ENCODE results near the gene INTS11. TPM values are rescaled to one million over a fixed set of nuclear protein-coding genes. Genes with fewer than 3 reads are reported as not detected.

INTS11 gene
- total and polyA plus RNA-seq, 10 of the 15 experiments (the other 5 are each of a cell fraction or from before 2014, with no cell fraction given) = 2.5 to 117 (median 77.7) TPM

GRCh38 chr1:1295154-1295923, 29.1 kb downstream of the INTS11 start:
- TF ChIP-seq ATF2 (IDR thresholded peaks at IDR 0.05; ENCODE audit: low read length) (no peak), RFX5 (IDR thresholded peaks at IDR 0.05; ENCODE audit: low read depth, low read length) (no peak), ATF7 (IDR thresholded peaks at IDR 0.05; ENCODE audit: low read depth) (no peak), MTA3 (IDR thresholded peaks at IDR 0.05; ENCODE audit: borderline replicate concordance, low read length) (no peak), SREBF2 (IDR thresholded peaks at IDR 0.05; ENCODE audit: low read length) (no peak), CEBPB (IDR thresholded peaks at IDR 0.05; ENCODE audit: borderline replicate concordance in 1 of 2, low read depth in 2 of 2, low read length in 2 of 2) (no peak), RELA (IDR thresholded peaks at IDR 0.05; ENCODE audit: borderline replicate concordance, partially characterized antibody) (no peak), SUPT20H (IDR thresholded peaks at IDR 0.05; ENCODE audit: borderline replicate concordance, control insufficient read depth, low read depth, low read length) (no peak), ZNF24 (IDR thresholded peaks at IDR 0.05) (no peak), NRF1 (conservative IDR thresholded peaks at IDR 0.05; ENCODE audit: low read depth, low read length) (no peak), TARDBP (IDR thresholded peaks at IDR 0.05; ENCODE audit: borderline replicate concordance) (no peak), CHD2 (IDR thresholded peaks at IDR 0.05; ENCODE audit: borderline replicate concordance, low read depth, low read length) (no peak), BCLAF1 (IDR thresholded peaks at IDR 0.05) (no peak), MYC (IDR thresholded peaks at IDR 0.05; ENCODE audit: insufficient read depth, insufficient read length, insufficient replicate concordance, low read length, severe bottlenecking) (no peak), ATF3 (IDR thresholded peaks at IDR 0.05; ENCODE audit: borderline replicate concordance, extremely low read depth, low read depth, low read length) (no peak), SMAD5 (IDR thresholded peaks at IDR 0.05; ENCODE audit: low read depth) (no peak)
- Histone ChIP-seq H2AFZ (ENCODE audit: control insufficient read depth, low read depth, low read length) (no peak overlapping the region), H3K4me1 (ENCODE audit: control insufficient read depth, insufficient read depth, low read length) (no peaks in the 10 kb centered on the region), H3K4me2 (ENCODE audit: control insufficient read depth, insufficient read depth) (no peak overlapping the region), H3K4me3 (no peak overlapping the region), H3K27ac (ENCODE audit: control insufficient read depth, insufficient read depth) (no peak overlapping the region), H3K36me3 (ENCODE audit: control insufficient read depth in 2 of 2, insufficient read depth in 2 of 2, low read length in 1 of 2) (no peaks in the 10 kb centered on the region), H3K79me2 (ENCODE audit: control insufficient read depth, insufficient read depth, low read length) (no peaks in the 10 kb centered on the region), H3K9me3 (replicated peaks; ENCODE audit: control insufficient read depth, insufficient read depth, low read length) (no peaks in the 10 kb centered on the region), H3K27me3 (replicated peaks in 1 of 2; ENCODE audit: control insufficient read depth in 2 of 2, insufficient read depth in 2 of 2, low read length in 1 of 2) (no peaks in the 10 kb centered on the region), H4K20me1 (ENCODE audit: control insufficient read depth, insufficient read depth) (no peaks in the 10 kb centered on the region), H3K9ac (ENCODE audit: control insufficient read depth, insufficient read depth, low read length) (no peak overlapping the region)
- WGBS (ENCODE audit: insufficient coverage, insufficient replicate concordance, low lambda C conversion rate, missing lambda C conversion rate) = 87% methylated on average over 35 of the region's 35 CpGs
- in situ Hi-C loops (cut with MboI) = no loop called here
- no peak for FAIRE-seq
- no TSS peak for BruUV-seq (replicated peaks)
- ChIA-PET SMC1A (ENCODE audit: uncharacterized antibody, unreplicated experiment) (no interaction called here), RAD21 (ENCODE audit: unreplicated experiment) (no interaction called here), CTCF (no interaction called here), POLR2A (no interaction called here)
- no peak for ATAC-seq
- intact Hi-C loops (cut with micrococcal nuclease; ENCODE audit: unreplicated experiment) = no loop called here
- DNase-seq (ENCODE audit: low read depth, low spot score) = no peak
